Activated naive CD4-positive, alpha-beta T cell treated with anti-CD3 and anti-CD28 coated beads, Interleukin-2, amount 50 U/mL, for 16 hours (primary cell): Measurements from ENCODE around the gene PKD1L1.
"Not testable (repeated sequence)": the region's sequence is repeated elsewhere in the genome, so short reads cannot be mapped to it uniquely, and the experiment has no call there.

Source experiments
- DNase-seq: peaks from one replicate; pipeline ENCODE4 v3.0.0-alpha.2; 2020

Gene PKD1L1

DNA sequence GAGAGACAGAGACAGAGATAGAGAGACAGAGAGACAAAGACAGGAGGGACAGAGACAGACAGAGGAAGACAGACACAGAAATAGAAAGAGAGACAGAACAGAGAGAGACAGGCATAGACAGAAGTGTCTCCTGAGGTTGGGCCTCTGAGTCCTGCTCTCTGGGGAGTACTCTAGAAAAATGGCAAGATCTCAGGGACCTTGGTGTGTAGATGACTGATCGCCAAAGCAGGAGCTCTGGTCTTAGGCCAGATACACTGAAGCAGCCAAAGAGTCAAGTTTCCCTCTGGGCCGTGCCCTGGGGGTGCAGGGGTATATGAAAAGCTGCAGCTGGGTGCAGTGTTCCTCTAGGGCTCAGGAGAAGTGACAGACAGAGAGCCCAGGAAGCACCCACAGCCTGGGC lies 189.7 kb downstream of the PKD1L1 start:
- DNase-seq: no peak

- DNase-seq: no peak
Measured at GRCh38 chr7:47757921-47758411, 190.3 kb downstream of the PKD1L1 start.

- no peak for DNase-seq
Measured at GRCh38 chr7:47756636-47757035, 191.6 kb downstream of the PKD1L1 start.

DNA sequence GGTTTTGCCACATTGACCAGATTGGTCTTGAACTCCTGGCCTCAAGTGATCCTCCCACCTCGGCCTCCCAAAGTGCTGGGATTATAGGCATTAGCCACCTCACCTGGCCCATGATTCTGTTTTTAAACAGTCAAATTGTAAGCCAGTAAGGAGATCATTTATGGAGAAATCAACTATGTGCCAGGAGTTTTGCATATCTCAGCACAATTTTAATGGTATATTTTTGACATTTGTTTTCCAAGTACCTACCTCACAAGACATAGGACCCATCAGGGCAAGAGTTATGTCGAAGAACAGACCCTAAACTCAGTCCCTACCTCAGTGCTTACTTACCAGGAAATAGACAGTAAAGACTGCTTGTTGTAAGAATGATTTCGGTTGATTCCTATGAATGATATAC lies 193.0 kb downstream of the PKD1L1 start:
- DNase-seq: no peak

DNA sequence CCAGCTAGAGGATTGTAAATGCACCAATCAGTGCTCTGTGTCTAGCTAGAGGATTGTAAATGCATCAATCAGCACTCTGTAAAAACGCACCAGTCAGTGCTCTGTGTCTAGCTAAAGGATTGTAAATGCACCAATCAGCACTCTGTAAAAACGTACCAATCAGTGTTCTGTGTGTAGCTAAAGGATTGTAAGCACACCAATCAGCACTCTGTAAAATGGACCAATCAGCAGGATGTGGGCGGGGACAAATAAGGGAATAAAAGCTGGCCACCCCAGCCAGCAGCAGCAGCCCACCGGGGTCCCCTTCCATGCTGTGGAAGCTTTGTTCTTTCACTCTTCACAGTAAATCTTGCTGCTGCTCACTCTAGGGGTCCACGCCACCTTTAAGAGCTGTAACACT lies 196.5 kb downstream of the PKD1L1 start:
- not testable (repeated sequence) for DNase-seq

DNA sequence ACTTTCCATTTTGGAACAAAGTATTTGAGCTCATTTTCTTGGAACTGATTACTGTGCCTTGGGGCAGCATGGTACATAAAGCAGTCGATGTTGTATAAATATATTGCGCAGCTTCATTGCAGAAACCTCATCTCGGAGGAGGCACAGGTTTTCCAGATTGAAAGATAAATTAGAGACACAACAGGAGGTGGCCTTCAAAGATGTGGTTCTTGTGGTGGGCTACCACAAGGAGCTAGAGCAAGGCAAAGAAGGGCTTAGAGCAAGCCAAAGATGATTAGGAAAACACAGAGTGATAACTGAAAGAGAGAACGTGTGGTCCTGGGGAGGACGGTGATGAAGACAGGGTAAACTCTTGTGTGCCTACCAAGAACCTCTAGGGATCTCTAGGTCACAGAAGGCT lies 197.2 kb downstream of the PKD1L1 start:
- DNase-seq: no peak

GRCh38 chr7:47748041-47748440 lies 200.2 kb downstream of the PKD1L1 start:
- no peak for DNase-seq

- no peak for DNase-seq
Measured at GRCh38 chr7:47747160-47747559, 201.1 kb downstream of the PKD1L1 start.

- DNase-seq: no peak
Measured at GRCh38 chr7:47746468-47746867, 201.8 kb downstream of the PKD1L1 start.

- DNase-seq: no peak
Measured at GRCh38 chr7:47744883-47745282, 203.4 kb downstream of the PKD1L1 start.

DNA sequence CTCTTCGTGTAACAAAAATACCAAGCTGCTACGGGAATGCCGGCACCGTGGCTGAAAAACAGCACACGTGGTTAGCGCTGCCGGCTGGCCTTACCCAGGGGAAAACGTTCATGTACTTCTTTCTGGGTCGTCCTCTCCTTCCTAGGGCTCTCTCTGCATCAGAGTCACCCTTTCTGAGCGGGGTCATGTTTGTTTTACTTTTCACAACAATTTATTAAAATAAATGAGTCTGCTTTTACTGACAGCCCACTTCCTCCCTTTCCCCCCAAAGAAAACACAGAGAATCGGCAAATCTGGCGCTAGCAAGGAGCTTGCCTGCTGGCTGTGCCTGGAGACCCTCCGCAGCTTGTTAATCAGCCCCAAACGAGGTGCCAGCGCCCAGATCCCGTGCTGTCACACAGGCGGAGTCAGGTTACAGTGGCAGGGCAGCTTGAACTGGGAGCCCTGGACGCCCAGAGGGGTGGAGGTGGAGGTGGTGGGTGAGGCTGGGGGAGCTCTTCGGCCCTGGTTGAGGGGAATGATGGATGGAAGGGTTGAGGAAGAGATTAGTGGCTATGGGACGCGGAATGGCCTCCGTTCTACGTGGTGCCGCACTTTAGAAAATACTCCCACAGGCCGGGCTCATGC lies 204.2 kb downstream of the PKD1L1 start:
- no peak for DNase-seq

- DNase-seq: no peak
Measured at GRCh38 chr7:47741984-47742383, 206.3 kb downstream of the PKD1L1 start.

- DNase-seq: no peak
Measured at GRCh38 chr7:47739891-47740290, 208.4 kb downstream of the PKD1L1 start.

DNA sequence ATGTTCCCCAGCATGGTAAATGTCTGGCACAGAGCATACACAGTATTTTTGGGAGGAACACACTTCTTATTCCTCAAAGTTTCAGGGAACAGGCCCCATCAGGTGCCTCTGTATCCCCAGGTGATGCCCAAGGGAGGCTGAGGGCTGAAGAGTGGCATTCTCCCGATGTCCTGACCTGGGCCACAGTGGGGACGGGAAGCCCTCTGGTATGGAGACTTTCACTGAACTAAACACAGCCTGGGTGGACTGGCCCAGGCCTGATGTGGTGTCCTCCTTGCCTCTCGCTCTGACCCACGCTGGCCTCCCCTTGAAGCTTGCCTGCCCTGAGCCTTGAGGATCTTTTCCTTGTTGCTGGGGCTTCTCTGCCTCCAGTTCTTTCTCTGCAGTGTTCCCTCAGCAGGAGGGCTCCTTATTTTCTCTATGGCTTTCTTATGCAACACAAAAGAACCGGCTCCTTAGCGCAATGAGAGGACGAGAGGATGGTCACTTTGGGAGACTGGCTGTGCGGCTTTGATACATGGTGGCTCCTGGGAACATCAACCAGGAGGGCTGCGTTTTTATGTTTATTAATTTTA lies 208.9 kb downstream of the PKD1L1 start:
- DNase-seq: no peak

- no peak for DNase-seq
Measured at GRCh38 chr7:47738563-47739166, 209.6 kb downstream of the PKD1L1 start.

DNA sequence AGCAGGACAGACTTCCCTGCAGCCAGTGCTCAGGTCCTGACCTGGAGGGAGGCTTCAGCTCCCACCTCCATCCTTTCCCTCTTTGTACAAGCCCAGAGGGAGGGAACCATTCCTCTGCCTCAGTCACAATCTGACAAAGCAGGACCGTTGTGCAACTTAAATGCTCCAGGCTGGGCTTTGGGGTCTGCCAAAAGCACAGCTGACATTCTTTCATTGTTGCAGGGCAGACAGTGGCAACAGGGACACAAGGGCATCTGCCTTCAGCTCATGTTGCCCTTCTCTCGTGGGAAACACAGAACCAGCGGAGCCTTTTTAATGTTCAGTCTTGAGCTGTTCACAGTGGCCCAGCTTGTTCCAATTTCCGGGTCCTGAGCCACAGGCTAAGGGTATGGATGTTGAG lies 210.7 kb downstream of the PKD1L1 start:
- DNase-seq: no peak

DNA sequence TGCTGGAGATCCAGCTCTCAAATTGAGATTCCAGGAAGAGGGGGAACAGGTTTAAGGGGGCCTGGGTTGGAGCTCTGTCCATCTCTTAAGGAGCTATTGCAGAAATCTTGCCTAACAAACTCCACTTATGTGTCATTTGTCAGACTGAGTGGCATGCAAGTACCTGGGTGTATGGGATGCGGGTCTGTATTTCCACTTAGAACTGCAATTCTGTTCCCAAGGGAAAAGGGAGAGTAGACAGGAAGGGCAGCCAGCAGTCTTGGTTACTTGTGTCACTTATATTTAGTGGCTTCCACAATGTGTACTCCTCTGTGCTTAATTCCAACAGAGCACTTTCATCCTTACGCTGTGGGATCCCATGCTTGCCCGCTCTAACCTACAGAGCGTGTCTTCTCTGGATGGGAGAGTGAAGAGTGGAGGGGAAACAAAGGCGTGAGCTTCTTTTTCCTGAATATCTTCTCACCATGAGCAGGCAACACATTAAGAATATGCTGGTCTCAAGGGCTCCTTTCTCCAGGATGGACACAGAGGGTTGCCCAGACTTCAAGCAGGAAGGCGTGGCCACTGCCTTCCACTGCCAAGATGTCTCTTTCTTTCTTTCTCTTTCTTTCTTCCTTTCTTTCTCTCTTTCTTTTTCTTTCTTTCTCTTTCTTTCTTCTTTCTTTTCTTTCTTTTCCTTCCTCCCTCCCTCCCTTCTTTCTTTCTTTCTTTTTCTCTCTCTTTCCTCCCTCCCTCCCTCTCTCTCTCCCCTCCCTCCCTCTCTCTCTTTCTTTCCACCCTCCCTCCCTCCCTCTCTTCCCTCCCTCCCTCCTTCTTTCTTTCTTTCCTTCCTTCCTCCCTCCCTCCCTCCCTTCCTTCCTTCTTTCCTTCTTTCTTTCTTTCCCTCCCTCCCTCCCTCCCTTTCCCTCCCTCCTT lies 212.6 kb downstream of the PKD1L1 start:
- DNase-seq: no peak

DNA sequence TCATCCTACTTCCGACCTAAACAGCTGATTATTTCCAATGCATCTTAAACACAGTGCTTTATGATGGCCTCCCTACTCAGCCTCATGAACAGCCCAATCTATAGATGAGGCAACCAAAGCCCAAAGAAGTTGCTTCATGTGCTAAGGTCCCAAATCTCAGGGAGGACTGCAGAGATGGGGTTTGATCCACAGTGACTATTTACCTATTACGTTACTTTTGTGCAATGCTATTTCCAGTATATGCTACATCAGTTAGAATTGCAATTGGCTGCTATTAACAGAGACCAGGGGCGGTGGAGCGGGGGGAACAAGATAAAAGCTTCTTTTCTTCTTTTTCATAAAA lies 213.3 kb downstream of the PKD1L1 start:
- DNase-seq: no peak

GRCh38 chr7:47734287-47734948 lies 213.8 kb downstream of the PKD1L1 start:
- DNase-seq: no peak

DNA sequence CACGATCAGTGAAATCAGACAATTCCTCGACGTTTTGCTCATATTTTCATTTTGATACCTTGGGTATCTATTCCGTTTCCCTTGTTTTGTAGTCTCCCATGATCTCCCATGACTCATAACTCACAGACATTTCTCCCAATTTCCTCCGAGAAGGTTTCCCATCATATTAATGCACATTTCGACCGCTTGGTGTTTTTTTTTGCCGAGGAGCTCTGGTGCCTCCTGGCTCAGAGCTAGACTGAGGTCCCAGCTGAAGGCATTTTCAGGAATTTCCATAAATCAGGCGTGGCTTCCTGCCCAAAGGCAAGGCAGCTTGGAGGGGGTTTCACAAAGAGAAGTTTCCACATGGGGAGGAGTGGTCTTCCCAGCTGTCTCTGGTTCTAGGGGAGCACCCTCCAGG lies 218.1 kb downstream of the PKD1L1 start:
- DNase-seq: no peak

GRCh38 chr7:47726047-47726726 lies 222.1 kb downstream of the PKD1L1 start:
- no peak for DNase-seq

DNA sequence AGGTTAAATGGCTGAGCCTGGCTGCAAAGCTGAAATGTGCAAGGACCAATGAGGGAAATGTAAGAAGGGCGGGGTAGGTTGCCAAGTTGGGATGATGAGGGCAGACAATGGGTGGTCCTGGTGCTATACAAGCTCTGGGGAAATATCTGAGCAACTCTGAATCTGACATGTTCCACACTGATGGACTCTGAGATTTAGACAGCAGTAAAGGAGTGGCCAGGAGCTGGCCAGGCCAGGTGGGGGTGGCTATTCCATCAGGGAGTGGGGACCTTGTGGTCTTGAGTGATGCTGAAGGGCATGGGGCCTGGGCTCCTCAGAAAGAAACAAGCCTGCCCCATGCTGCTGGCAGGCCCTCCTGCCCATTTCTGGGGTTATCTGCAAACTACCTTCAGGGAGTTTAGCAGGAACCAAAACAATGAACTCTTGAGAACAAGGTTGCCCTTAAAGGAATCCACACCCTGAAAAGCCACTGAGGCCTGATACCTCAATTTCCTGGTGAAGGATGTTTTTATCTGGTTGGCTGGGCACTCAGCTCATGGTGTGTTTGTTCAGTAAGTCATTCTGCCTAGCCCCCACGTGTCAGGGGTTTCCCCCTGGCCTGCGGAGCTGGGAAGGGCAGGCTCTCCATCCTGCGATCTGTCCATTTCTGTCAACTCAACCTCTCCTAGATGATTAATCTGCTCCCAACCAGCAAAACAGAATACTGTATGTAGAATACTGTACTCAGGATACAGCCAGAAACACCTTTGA lies 223.1 kb downstream of the PKD1L1 start:
- no peak for DNase-seq
